ENCODE data around the gene PPFIBP1. TPM values are rescaled to one million over a fixed set of nuclear protein-coding genes. Genes with fewer than 3 reads are reported as not detected.

The PPFIBP1 gene
- total RNA-seq, 2 donors from 2014 or later, result 98.5 to 213 TPM

DNA sequence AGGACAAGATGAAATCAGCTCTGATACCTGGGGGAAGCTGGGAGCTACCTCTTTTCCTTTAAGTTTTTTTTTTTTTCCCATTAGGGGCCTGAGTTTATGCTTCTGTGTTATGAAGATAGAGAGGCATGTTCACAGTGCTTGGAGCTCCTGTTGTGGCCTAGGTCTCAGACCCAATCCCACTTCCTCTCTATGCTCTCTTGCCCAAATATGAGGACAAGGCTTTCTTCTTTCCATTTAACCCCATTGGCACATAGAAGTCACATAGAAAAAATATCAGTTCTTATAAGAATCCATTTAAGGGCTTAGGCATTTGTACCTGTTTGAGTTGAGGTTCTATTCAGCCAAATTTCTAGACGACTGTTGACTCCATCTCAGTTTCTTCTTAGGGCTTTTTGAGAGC lies 199.2 kb downstream of the PPFIBP1 start:
- no peaks in the 10 kb centered on the region for H3K4me1 Mint-ChIP-seq
- WGBS, 2 experiments (ENCODE audit: insufficient coverage in 1 of 2, insufficient read length in 1 of 2), result 91 to 100% methylated on average over 1 of the region's 1 CpG
- no peak overlapping the region for H3K27ac Mint-ChIP-seq

GRCh38 chr12:27730097-27730588 lies 206.1 kb downstream of the PPFIBP1 start:
- no peak overlapping the region for H3K27ac Mint-ChIP-seq
- Histone ChIP-seq H3K4me1 (ENCODE audit: control insufficient read depth, insufficient read depth, low read length) (no peaks in the 10 kb centered on the region), H3K9me3 (ENCODE audit: control insufficient read depth, low read length) (no peaks in the 10 kb centered on the region), H3K27ac (ENCODE audit: low read depth, low read length) (no peak overlapping the region), H3K36me3 (ENCODE audit: control insufficient read depth, insufficient read depth, low read length) (peaks cover 69% of the 10 kb centered on the region), H3K4me3 (ENCODE audit: low read length) (no peak overlapping the region), H3K27me3 (ENCODE audit: control insufficient read depth, insufficient read depth, low read length, poor library complexity, severe bottlenecking) (no peaks in the 10 kb centered on the region), H3K9ac (ENCODE audit: extremely low read depth, low read length, poor library complexity, severe bottlenecking) (no peak overlapping the region)
- peaks cover 62% of the 10 kb centered on the region for H3K36me3 Mint-ChIP-seq (ENCODE audit: low read depth)
- no peaks in the 10 kb centered on the region for H3K27me3 Mint-ChIP-seq (ENCODE audit: insufficient read depth)
- no peak for DNase-seq
- TF ChIP-seq, protein P1, sequence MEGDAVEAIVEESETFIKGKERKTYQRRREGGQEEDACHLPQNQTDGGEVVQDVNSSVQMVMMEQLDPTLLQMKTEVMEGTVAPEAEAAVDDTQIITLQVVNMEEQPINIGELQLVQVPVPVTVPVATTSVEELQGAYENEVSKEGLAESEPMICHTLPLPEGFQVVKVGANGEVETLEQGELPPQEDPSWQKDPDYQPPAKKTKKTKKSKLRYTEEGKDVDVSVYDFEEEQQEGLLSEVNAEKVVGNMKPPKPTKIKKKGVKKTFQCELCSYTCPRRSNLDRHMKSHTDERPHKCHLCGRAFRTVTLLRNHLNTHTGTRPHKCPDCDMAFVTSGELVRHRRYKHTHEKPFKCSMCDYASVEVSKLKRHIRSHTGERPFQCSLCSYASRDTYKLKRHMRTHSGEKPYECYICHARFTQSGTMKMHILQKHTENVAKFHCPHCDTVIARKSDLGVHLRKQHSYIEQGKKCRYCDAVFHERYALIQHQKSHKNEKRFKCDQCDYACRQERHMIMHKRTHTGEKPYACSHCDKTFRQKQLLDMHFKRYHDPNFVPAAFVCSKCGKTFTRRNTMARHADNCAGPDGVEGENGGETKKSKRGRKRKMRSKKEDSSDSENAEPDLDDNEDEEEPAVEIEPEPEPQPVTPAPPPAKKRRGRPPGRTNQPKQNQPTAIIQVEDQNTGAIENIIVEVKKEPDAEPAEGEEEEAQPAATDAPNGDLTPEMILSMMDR (conservative IDR thresholded peaks at IDR 0.05), result no peak
- peaks cover 12% of the 10 kb centered on the region for H3K4me1 Mint-ChIP-seq
- WGBS, 2 experiments (ENCODE audit: insufficient coverage in 1 of 2, insufficient read length in 1 of 2), result 92 to 97% methylated on average over 4 of the region's 4 CpGs
- H3K4me3 Mint-ChIP-seq, result no peak overlapping the region
- H3K9me3 Mint-ChIP-seq, result no peaks in the 10 kb centered on the region

More for the DNA sequence above, 199.2 kb downstream of the PPFIBP1 start:
- Histone ChIP-seq H3K36me3 (ENCODE audit: control insufficient read depth, insufficient read depth, low read length) (peaks cover 68% of the 10 kb centered on the region), H3K9me3 (ENCODE audit: control insufficient read depth, low read length) (no peaks in the 10 kb centered on the region), H3K27me3 (ENCODE audit: control insufficient read depth, insufficient read depth, low read length, poor library complexity, severe bottlenecking) (no peaks in the 10 kb centered on the region), H3K4me3 (ENCODE audit: low read length) (no peak overlapping the region), H3K4me1 (ENCODE audit: control insufficient read depth, insufficient read depth, low read length) (no peaks in the 10 kb centered on the region), H3K9ac (ENCODE audit: extremely low read depth, low read length, poor library complexity, severe bottlenecking) (no peak overlapping the region), H3K27ac (ENCODE audit: low read depth, low read length) (no peak overlapping the region)
- Mint-ChIP-seq H3K4me3 (no peak overlapping the region), H3K27me3 (ENCODE audit: insufficient read depth) (no peaks in the 10 kb centered on the region), H3K36me3 (ENCODE audit: low read depth) (peaks cover 73% of the 10 kb centered on the region), H3K9me3 (no peaks in the 10 kb centered on the region)
- no peak for DNase-seq
- TF ChIP-seq, protein P1 (conservative IDR thresholded peaks at IDR 0.05), result no peak

DNA sequence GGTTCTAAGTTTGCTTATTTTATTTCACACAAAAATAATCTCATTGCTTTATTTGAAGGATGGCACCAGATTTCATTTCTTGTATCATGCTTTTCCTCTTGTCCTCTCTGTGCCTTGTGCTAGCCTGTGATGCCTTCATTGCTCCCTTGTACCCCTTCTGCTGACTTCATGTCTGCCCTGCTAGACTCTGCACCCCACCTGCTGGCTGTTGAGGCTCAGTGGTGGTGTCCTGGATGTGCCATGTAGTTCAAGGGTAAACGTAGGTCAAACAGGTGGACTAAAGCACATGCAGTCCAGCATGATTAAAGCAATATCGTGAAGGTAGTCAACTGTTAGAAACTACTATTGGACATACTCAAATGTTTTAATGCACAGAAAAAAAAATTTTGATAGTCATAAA lies 208.3 kb downstream of the PPFIBP1 start:
- Mint-ChIP-seq H3K27me3 (ENCODE audit: insufficient read depth) (no peaks in the 10 kb centered on the region), H3K4me3 (no peak overlapping the region), H3K36me3 (ENCODE audit: low read depth) (peaks cover 56% of the 10 kb centered on the region), H3K4me1 (peaks cover 12% of the 10 kb centered on the region), H3K27ac (no peak overlapping the region), H3K9me3 (no peaks in the 10 kb centered on the region)
- Histone ChIP-seq H3K9me3 (ENCODE audit: control insufficient read depth, low read length) (no peaks in the 10 kb centered on the region), H3K27me3 (ENCODE audit: control insufficient read depth, insufficient read depth, low read length, poor library complexity, severe bottlenecking) (no peaks in the 10 kb centered on the region), H3K4me1 (ENCODE audit: control insufficient read depth, insufficient read depth, low read length) (no peaks in the 10 kb centered on the region), H3K9ac (ENCODE audit: extremely low read depth, low read length, poor library complexity, severe bottlenecking) (no peak overlapping the region), H3K36me3 (ENCODE audit: control insufficient read depth, insufficient read depth, low read length) (peaks cover 67% of the 10 kb centered on the region), H3K4me3 (ENCODE audit: low read length) (no peak overlapping the region), H3K27ac (ENCODE audit: low read depth, low read length) (no peak overlapping the region)
- TF ChIP-seq, protein P1 (conservative IDR thresholded peaks at IDR 0.05), result peak; percentile 88
- peak; percentile 77 for DNase-seq
- 71 to 89% methylated on average over 2 of the region's 2 CpGs for WGBS, 2 experiments (ENCODE audit: insufficient coverage in 1 of 2, insufficient read length in 1 of 2)
